ENCODE results near the gene SMOC2. TPM values are rescaled to one million over a fixed set of nuclear protein-coding genes. Genes with fewer than 3 reads are reported as not detected.
"Not testable (repeated sequence)": the region's sequence is repeated elsewhere in the genome, so short reads cannot be mapped to it uniquely, and the experiment has no call there.

SMOC2 gene
- total and polyA plus RNA-seq, 7 donors: 12.3 to 90.3 (median 22.8) TPM

- no peak overlapping the region for H3K27ac ChIP-seq
- ATAC-seq (no peak), DNase-seq (no peak)
- H3K4me3 ChIP-seq: no peak overlapping the region
- intact Hi-C loops (cut with DNase I): no loop called here
- H3K27me3 ChIP-seq (ENCODE audit: insufficient read depth in 3 of 3, low read length in 2 of 3): no peaks in the 10 kb centered on the region
- H3K36me3 ChIP-seq (ENCODE audit: insufficient read depth in 1 of 2, low read depth in 1 of 2): no peaks in the 10 kb centered on the region
- 91 to 94% (median 93%) methylated on average over 22 of the region's 22 CpGs for WGBS, 3 donors
- TF ChIP-seq CTCF (IDR thresholded peaks at IDR 0.05): no peak
- no peaks in the 10 kb centered on the region for H3K4me1 ChIP-seq
- H3K9me3 ChIP-seq: no peaks in the 10 kb centered on the region
Measured at GRCh38 chr6:168535711-168536110, 94.7 kb downstream of the SMOC2 start.

GRCh38 chr6:168536196-168536595 lies 95.2 kb downstream of the SMOC2 start:
- WGBS, 3 donors: 69 to 89% (median 86%) methylated on average over 7 of the region's 7 CpGs

GRCh38 chr6:168536665-168537539 lies 95.9 kb downstream of the SMOC2 start:
- H3K27me3 ChIP-seq (ENCODE audit: insufficient read depth in 3 of 3, low read length in 2 of 3): no peaks in the 10 kb centered on the region
- no peaks in the 10 kb centered on the region for H3K9me3 ChIP-seq
- WGBS, 3 donors: 84 to 90% (median 88%) methylated on average over 17 of the region's 17 CpGs
- TF ChIP-seq CTCF (IDR thresholded peaks at IDR 0.05): no peak
- no peak for ATAC-seq
- no peak for DNase-seq
- no peak overlapping the region for H3K27ac ChIP-seq
- no peak overlapping the region for H3K4me3 ChIP-seq
- H3K36me3 ChIP-seq (ENCODE audit: insufficient read depth in 1 of 2, low read depth in 1 of 2): no peaks in the 10 kb centered on the region
- intact Hi-C loops (cut with DNase I): no loop called here
- peaks cover 5% of the 10 kb centered on the region for H3K4me1 ChIP-seq

More at GRCh38 chr6:168536196-168536595, 95.2 kb downstream of the SMOC2 start:
- Histone ChIP-seq H3K4me3 (no peak overlapping the region), H3K9me3 (no peaks in the 10 kb centered on the region), H3K36me3 (ENCODE audit: insufficient read depth in 1 of 2, low read depth in 1 of 2) (no peaks in the 10 kb centered on the region), H3K27me3 (ENCODE audit: insufficient read depth in 3 of 3, low read length in 2 of 3) (no peaks in the 10 kb centered on the region), H3K27ac (no peak overlapping the region), H3K4me1 (no peaks in the 10 kb centered on the region)
- DNase-seq (no peak), ATAC-seq (no peak)
- TF ChIP-seq CTCF (IDR thresholded peaks at IDR 0.05): no peak
- intact Hi-C loops (cut with DNase I): no loop called here

- H3K27ac ChIP-seq: no peak overlapping the region
- intact Hi-C loops (cut with DNase I): no loop called here
- no peak overlapping the region for H3K4me3 ChIP-seq
- DNase-seq (no peak), ATAC-seq (no peak)
- WGBS, 3 donors: 84 to 88% (median 84%) methylated on average over 10 of the region's 10 CpGs
- no peaks in the 10 kb centered on the region for H3K36me3 ChIP-seq (ENCODE audit: insufficient read depth in 1 of 2, low read depth in 1 of 2)
- TF ChIP-seq CTCF (IDR thresholded peaks at IDR 0.05): no peak
- no peaks in the 10 kb centered on the region for H3K27me3 ChIP-seq (ENCODE audit: insufficient read depth in 3 of 3, low read length in 2 of 3)
- peaks cover 11% of the 10 kb centered on the region for H3K4me1 ChIP-seq
- H3K9me3 ChIP-seq: no peaks in the 10 kb centered on the region
Measured at GRCh38 chr6:168537540-168537884, 96.5 kb downstream of the SMOC2 start.

- DNase-seq; H3K4me3 ChIP-seq; H3K36me3 ChIP-seq (ENCODE audit: insufficient read depth in 1 of 2, low read depth in 1 of 2); intact Hi-C loops (cut with DNase I); H3K27ac ChIP-seq; H3K9me3 ChIP-seq; H3K27me3 ChIP-seq (ENCODE audit: insufficient read depth in 3 of 3, low read length in 2 of 3); ATAC-seq: not testable (repeated sequence)
- peaks cover 12% of the 10 kb centered on the region for H3K4me1 ChIP-seq
- 90 to 93% (median 92%) methylated on average over 13 to 14 of the region's 14 CpGs for WGBS, 3 donors
Measured at GRCh38 chr6:168538188-168538891, 97.4 kb downstream of the SMOC2 start.

Measured in psoas muscle (tissue), 8 donors.